Mesenchymal stem cell (in vitro differentiated cells and primary cell): Measurements from ENCODE around the gene SPINDOC.
A peak's percentile ranks its signal among the peaks of the same experiment; 100 is the strongest.

Experiments used
- DNase-seq: peaks from one replicate; pipeline ENCODE4 v3.0.0-alpha.2; 2013
- H2AFZ ChIP-seq: one replicate; pipeline ENCODE4 v1.6.1; 2013; ENCODE audit warnings: low read depth, mild to moderate bottlenecking, control low read depth, inconsistent platforms, low read length, moderate library complexity
- H2AK5ac ChIP-seq: 2 replicates; pipeline ENCODE4 v1.6.1; 2013; ENCODE audit warnings: low read length, moderate library complexity, mild to moderate bottlenecking, inconsistent platforms; ENCODE audit not compliant: severe bottlenecking
- H2BK120ac ChIP-seq: one replicate; pipeline ENCODE4 v1.6.1; 2013; ENCODE audit warnings: low read depth, mild to moderate bottlenecking, inconsistent platforms, low read length, moderate library complexity
- H2BK12ac ChIP-seq, 2 experiments: one replicate each; pipeline ENCODE4 v1.6.1; 2013; ENCODE audit warnings: inconsistent platforms in 2 of 2, low read length in 2 of 2, mild to moderate bottlenecking in 2 of 2, moderate library complexity in 2 of 2, control low read depth in 1 of 2
- H2BK15ac ChIP-seq: one replicate; pipeline ENCODE4 v1.6.1; 2013; ENCODE audit warnings: mild to moderate bottlenecking, low read depth, inconsistent platforms; ENCODE audit not compliant: poor library complexity, severe bottlenecking
- H2BK5ac ChIP-seq: 2 replicates; pipeline ENCODE4 v1.6.1; 2013; ENCODE audit warnings: low read depth, mild to moderate bottlenecking, low read length, control low read depth, inconsistent platforms; ENCODE audit not compliant: poor library complexity, severe bottlenecking
- H3K14ac ChIP-seq, 2 experiments: one replicate each; pipeline ENCODE4 v1.6.1; 2013; ENCODE audit warnings: inconsistent platforms in 2 of 2, low read length in 2 of 2, control low read depth in 1 of 2, mild to moderate bottlenecking in 1 of 2, moderate library complexity in 1 of 2
- H3K18ac ChIP-seq, 2 experiments: one replicate each; pipeline ENCODE4 v1.6.1; 2013; ENCODE audit warnings: inconsistent platforms in 2 of 2, low read length in 2 of 2, control low read depth in 1 of 2, low read depth in 1 of 2, mild to moderate bottlenecking in 1 of 2
- H3K23ac ChIP-seq, 2 experiments: one replicate each; pipeline ENCODE4 v1.6.1; 2013; ENCODE audit warnings: inconsistent platforms in 2 of 2, low read length in 2 of 2, mild to moderate bottlenecking in 2 of 2, moderate library complexity in 2 of 2, control low read depth in 1 of 2
- H3K27ac ChIP-seq: 2 replicates; pipeline ENCODE4 v1.5.1; 2013; ENCODE audit warnings: mild to moderate bottlenecking, moderate library complexity, low read length, control low read depth, inconsistent platforms; ENCODE audit not compliant: poor library complexity, severe bottlenecking
- H3K27me3 ChIP-seq, 2 experiments: 2 replicates each; pipeline versions ENCODE4 v1.6.1 to v1.7.0; 2013; ENCODE audit warnings: low read length in 2 of 2, mild to moderate bottlenecking in 2 of 2, moderate library complexity in 2 of 2, control low read depth in 1 of 2, inconsistent platforms in 1 of 2; ENCODE audit not compliant: control insufficient read depth in 1 of 2, insufficient read depth in 1 of 2
- H3K36me3 ChIP-seq, 2 experiments: 2 replicates each; pipeline versions ENCODE4 v1.6.1 to v1.7.0; 2013; ENCODE audit warnings: low read length in 2 of 2, control low read depth in 1 of 2, inconsistent platforms in 1 of 2, low read depth in 1 of 2, mild to moderate bottlenecking in 1 of 2; ENCODE audit not compliant: insufficient read depth in 2 of 2, control insufficient read depth in 1 of 2
- H3K4ac ChIP-seq, 2 experiments: one replicate each; pipeline ENCODE4 v1.6.1; 2013; ENCODE audit warnings: inconsistent platforms in 2 of 2, low read length in 2 of 2, mild to moderate bottlenecking in 2 of 2, moderate library complexity in 2 of 2, control low read depth in 1 of 2, low read depth in 1 of 2
- H3K4me1 ChIP-seq: 2 replicates; pipeline ENCODE4 v1.6.1; 2013; ENCODE audit warnings: low read depth, low read length, control low read depth; ENCODE audit not compliant: control insufficient read depth, insufficient read depth
- H3K4me2 ChIP-seq: 2 replicates; pipeline ENCODE4 v1.6.1; 2013; ENCODE audit warnings: low read length, mild to moderate bottlenecking, inconsistent platforms; ENCODE audit not compliant: poor library complexity, severe bottlenecking
- H3K4me3 ChIP-seq, 2 experiments: 2 replicates each; pipeline versions ENCODE4 v1.5.1 to v1.7.0; 2013; ENCODE audit warnings: low read length in 2 of 2, mild to moderate bottlenecking in 2 of 2, control low read depth in 1 of 2, low read depth in 1 of 2; ENCODE audit not compliant: insufficient read depth in 1 of 2
- H3K79me1 ChIP-seq: replicated peaks from 2 replicates; pipeline ENCODE4 v1.6.1; 2013; ENCODE audit warnings: mild to moderate bottlenecking, control low read depth, low read length, inconsistent platforms; ENCODE audit not compliant: poor library complexity, severe bottlenecking
- H3K9ac ChIP-seq: 2 replicates; pipeline ENCODE4 v1.7.0; 2013; ENCODE audit warnings: mild to moderate bottlenecking, low read length, moderate library complexity
- H3K9me3 ChIP-seq: 2 replicates; pipeline ENCODE4 v1.7.0; 2013; ENCODE audit warnings: mild to moderate bottlenecking, low read length; ENCODE audit not compliant: control insufficient read depth
- H4K8ac ChIP-seq: one replicate; pipeline ENCODE4 v1.6.1; 2013; ENCODE audit warnings: inconsistent platforms, mild to moderate bottlenecking, low read length, moderate library complexity
- H4K91ac ChIP-seq: one replicate; pipeline ENCODE4 v1.6.1; 2013; ENCODE audit warnings: mild to moderate bottlenecking, low read length, inconsistent platforms
- WGBS: methylation state at CpG from one replicate; pipeline ENCODE4 v1.1.7; 2013; ENCODE audit warnings: mixed read lengths; 5-methylcytosine and 5-hydroxymethylcytosine counted together

SPINDOC gene

DNA sequence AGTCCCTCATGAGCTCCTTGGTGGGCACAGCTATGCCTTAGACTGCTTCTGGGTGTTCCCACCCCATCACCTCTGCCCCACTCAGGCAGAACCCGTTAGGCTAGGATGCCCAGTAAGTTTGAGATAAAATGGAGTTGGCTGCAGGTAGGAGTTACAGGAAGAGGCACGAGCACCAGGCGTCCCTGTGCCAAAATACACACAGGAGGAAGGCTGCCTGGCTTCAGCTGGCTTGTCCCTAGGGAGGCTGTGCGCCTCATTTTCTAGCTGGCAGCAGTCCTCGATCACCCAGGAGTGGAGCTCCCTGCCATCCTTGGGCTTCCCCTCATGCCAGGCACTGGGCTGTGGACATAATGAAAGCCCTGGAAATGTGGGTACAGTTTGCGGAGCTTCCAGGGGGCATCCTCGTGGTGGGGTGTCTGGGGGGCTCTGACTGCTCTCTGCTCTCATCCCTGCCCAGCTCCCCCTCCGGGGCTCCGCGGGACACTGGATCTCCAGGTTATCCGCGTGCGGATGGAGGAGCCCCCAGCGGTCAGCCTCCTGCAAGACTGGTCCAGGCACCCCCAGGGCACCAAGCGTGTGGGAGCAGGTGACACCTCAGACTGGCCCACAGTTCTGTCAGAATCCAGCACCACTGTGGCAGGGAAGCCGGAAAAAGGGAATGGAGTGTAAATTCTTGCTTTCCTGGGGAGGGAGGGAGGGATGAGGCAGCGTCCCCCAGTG is 13.4 kb downstream of the SPINDOC start:
- no peak overlapping the region for H3K4me3 ChIP-seq
- H3K36me3 ChIP-seq = peaks cover 55 to 72% of the 10 kb centered on the region in 2 experiments
- no peak overlapping the region for H2AFZ ChIP-seq
- H3K79me1 ChIP-seq = peaks cover 23% of the 10 kb centered on the region
- H4K8ac ChIP-seq = peak overlapping the region; percentile 13
- no peak overlapping the region for H2BK5ac ChIP-seq
- WGBS = over 99% methylated on average over 16 of the region's 17 CpGs
- no peak overlapping the region for H4K91ac ChIP-seq
- H3K9ac ChIP-seq = no peak overlapping the region
- no peak overlapping the region for H3K4me2 ChIP-seq
- H3K18ac ChIP-seq = no peak overlapping the region
- no peak overlapping the region for H2BK15ac ChIP-seq
- no peak overlapping the region for H3K23ac ChIP-seq
- H3K14ac ChIP-seq = no peak overlapping the region
- H3K4ac ChIP-seq = no peak overlapping the region
- H3K4me1 ChIP-seq = no peaks in the 10 kb centered on the region
- H3K27ac ChIP-seq = no peak overlapping the region
- H2AK5ac ChIP-seq = no peak overlapping the region
- H3K27me3 ChIP-seq = no peaks in the 10 kb centered on the region
- no peak overlapping the region for H2BK120ac ChIP-seq
- no peak for DNase-seq
- H2BK12ac ChIP-seq = no peak overlapping the region
- H3K9me3 ChIP-seq = no peaks in the 10 kb centered on the region

DNA sequence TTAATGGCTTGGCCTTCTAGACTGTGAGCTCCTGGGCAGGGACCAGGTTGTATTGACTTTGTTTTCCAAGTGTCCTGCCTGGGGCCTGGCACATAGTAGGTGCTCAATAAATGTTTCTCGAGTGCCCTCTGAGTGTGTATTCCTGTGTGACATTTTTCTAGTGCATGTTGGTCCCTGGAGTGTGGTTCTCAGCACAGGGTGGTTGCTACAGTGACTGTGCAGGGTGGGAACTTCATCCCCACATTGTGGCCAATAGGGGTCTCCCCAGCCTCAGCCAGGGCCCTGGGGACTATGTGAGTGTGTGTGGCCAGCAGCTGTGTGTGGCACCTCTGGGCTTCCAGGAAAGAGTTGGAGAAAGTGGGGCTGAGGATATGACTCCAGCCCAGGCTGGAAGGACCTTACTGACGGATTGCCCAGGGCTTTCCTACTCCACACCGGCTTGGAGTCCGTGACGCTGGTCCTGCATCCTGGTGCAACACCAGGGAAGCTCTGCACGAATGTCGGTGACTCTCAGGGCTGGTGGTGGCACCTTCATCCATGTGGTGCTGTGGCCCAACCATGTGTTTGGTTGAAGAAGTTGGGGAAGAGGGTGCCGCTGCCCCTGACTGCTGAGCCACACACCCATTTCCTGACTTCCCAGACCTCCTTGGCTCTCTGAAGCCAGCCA is 16.7 kb downstream of the SPINDOC start:
- no peaks in the 10 kb centered on the region for H3K27me3 ChIP-seq
- H3K36me3 ChIP-seq = peaks cover 26 to 46% of the 10 kb centered on the region in 2 experiments
- H3K18ac ChIP-seq = no peak overlapping the region
- peak; percentile 58 for DNase-seq
- H4K91ac ChIP-seq = no peak overlapping the region
- no peak overlapping the region for H4K8ac ChIP-seq
- H2AK5ac ChIP-seq = no peak overlapping the region
- 89% methylated on average over 7 of the region's 8 CpGs for WGBS
- no peak overlapping the region for H2BK15ac ChIP-seq
- H3K23ac ChIP-seq = no peak overlapping the region
- H3K4me3 ChIP-seq = no peak overlapping the region
- H3K79me1 ChIP-seq = peaks cover 10% of the 10 kb centered on the region
- no peak overlapping the region for H3K27ac ChIP-seq
- no peaks in the 10 kb centered on the region for H3K9me3 ChIP-seq
- no peak overlapping the region for H2BK120ac ChIP-seq
- no peak overlapping the region for H3K4me2 ChIP-seq
- H2BK12ac ChIP-seq = peak overlapping the region in 1 of 2 experiments; percentile 46
- H2AFZ ChIP-seq = no peak overlapping the region
- no peak overlapping the region for H3K4ac ChIP-seq
- no peak overlapping the region for H3K14ac ChIP-seq
- H3K9ac ChIP-seq = no peak overlapping the region
- no peaks in the 10 kb centered on the region for H3K4me1 ChIP-seq
- H2BK5ac ChIP-seq = no peak overlapping the region

DNA sequence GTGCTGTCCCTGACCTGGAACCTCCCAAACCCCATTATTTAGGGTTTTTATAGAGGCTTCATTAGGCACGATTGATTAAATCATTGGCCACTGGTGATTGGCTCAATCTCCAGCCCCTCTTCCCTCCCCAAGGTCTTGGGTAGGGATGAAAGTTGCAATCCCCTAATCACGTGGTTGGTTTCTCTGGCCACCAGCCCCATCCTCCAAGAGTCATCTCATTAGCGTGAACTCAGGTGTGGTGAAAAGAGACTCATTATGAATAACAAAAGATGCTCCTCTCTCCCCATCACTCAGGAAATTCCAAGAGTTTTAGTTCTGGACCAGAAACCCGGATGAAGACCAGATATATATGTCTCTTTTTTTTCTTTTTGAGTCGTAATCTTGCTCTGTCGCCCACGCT is 18.1 kb downstream of the SPINDOC start:
- Histone ChIP-seq H4K91ac (no peak overlapping the region), H3K4me2 (no peak overlapping the region), H3K23ac (no peak overlapping the region), H4K8ac (no peak overlapping the region), H3K27ac (no peak overlapping the region), H3K79me1 (peaks cover 4% of the 10 kb centered on the region), H2BK15ac (no peak overlapping the region), H2AFZ (no peak overlapping the region), H3K36me3 (peaks cover 13 to 36% of the 10 kb centered on the region in 2 experiments), H3K9ac (no peak overlapping the region), H2BK120ac (no peak overlapping the region), H3K18ac (no peak overlapping the region), H3K4me1 (no peaks in the 10 kb centered on the region), H3K27me3 (peaks cover 0 to 2% of the 10 kb centered on the region in 2 experiments), H3K4me3 (no peak overlapping the region), H3K14ac (no peak overlapping the region), H2BK12ac (no peak overlapping the region), H3K9me3 (no peaks in the 10 kb centered on the region), H2AK5ac (no peak overlapping the region), H3K4ac (no peak overlapping the region), H2BK5ac (no peak overlapping the region)
- DNase-seq = no peak
- WGBS = 79% methylated on average over 6 of the region's 7 CpGs

DNA sequence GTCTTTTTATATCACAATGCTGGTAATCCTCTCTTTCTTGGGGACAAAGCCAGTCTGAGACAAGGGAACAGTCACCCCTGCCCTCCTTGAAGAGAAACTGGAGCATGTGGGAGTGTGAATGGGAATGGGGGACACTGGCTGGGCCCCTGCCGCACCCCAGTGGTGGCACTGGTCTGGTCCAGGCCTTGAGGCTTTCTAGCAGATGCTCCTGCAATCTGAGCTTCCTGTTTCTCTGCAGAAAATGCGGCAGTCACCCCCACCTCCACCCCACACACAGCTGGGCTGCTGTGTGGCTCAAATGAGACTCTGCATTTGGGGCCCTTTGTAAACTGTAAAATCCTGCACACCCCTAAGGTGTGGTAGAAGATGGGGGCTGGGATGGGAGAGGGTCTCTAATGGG is 19.1 kb downstream of the SPINDOC start:
- Histone ChIP-seq H2BK120ac (no peak overlapping the region), H3K27ac (no peak overlapping the region), H4K91ac (no peak overlapping the region), H3K4me3 (no peak overlapping the region), H2BK5ac (no peak overlapping the region), H3K14ac (no peak overlapping the region), H2AK5ac (no peak overlapping the region), H4K8ac (no peak overlapping the region), H3K36me3 (peaks cover 4 to 26% of the 10 kb centered on the region in 2 experiments), H3K4me1 (no peaks in the 10 kb centered on the region), H3K9ac (no peak overlapping the region), H2AFZ (no peak overlapping the region), H3K18ac (no peak overlapping the region), H3K27me3 (peaks cover 0 to 2% of the 10 kb centered on the region in 2 experiments), H3K23ac (no peak overlapping the region), H3K9me3 (no peaks in the 10 kb centered on the region), H3K79me1 (no peaks in the 10 kb centered on the region), H2BK15ac (no peak overlapping the region), H2BK12ac (no peak overlapping the region), H3K4ac (no peak overlapping the region), H3K4me2 (no peak overlapping the region)
- WGBS = 83% methylated on average over 1 of the region's 2 CpGs
- no peak for DNase-seq
